GM12878 (cell line): ENCODE measurements around the gene BLCAP. TPM values are rescaled to one million over a fixed set of nuclear protein-coding genes. Genes with fewer than 3 reads are reported as not detected.
A peak's percentile ranks its signal among the peaks of the same experiment; 100 is the strongest.

Source experiments
- CBX5 ChIP-seq: sonication (generic); IDR thresholded peaks from 2 replicates; pipeline ENCODE4 v1.6.1; 2016; ENCODE audit warnings: low read depth, moderate library complexity, mild to moderate bottlenecking, inconsistent platforms
- FOS ChIP-seq: IDR thresholded peaks from 3 replicates; pipeline ENCODE4 v1.6.1; 2011; ENCODE audit warnings: borderline replicate concordance; ENCODE audit not compliant: insufficient read length; ENCODE audit errors: extremely low read depth
- FOXK2 ChIP-seq: fragments of 450-650 bp; IDR thresholded peaks from 2 replicates; pipeline ENCODE4 v1.6.1; 2017; ENCODE audit warnings: mild to moderate bottlenecking, moderate library complexity
- GATAD2B ChIP-seq: fragments of 450-650 bp; conservative IDR thresholded peaks from 2 replicates; pipeline ENCODE4 v1.6.1; 2017; ENCODE audit warnings: low read depth, mild to moderate bottlenecking, moderate library complexity
- HDGF ChIP-seq: fragments of 450-650 bp; IDR thresholded peaks from 2 replicates; pipeline ENCODE4 v1.6.1; 2016; ENCODE audit warnings: antibody characterized with exemption
- KDM1A ChIP-seq: fragments of 200-600 bp; sonication (generic); IDR thresholded peaks from 2 replicates; pipeline ENCODE4 v1.6.1; 2016; ENCODE audit warnings: borderline replicate concordance
- MEF2B ChIP-seq: fragments of 450-650 bp; IDR thresholded peaks from 2 replicates; pipeline ENCODE4 v1.6.1; 2018; ENCODE audit warnings: mild to moderate bottlenecking, moderate library complexity; ENCODE audit not compliant: partially characterized antibody, poor library complexity, severe bottlenecking
- MXI1 ChIP-seq: fragments of 150-350 bp; IDR thresholded peaks from 2 replicates; pipeline ENCODE4 v1.6.1; 2011; ENCODE audit warnings: low read depth, mild to moderate bottlenecking, inconsistent platforms, low read length, improper control_type of control experiment
- NFYB ChIP-seq: IDR thresholded peaks from 2 replicates; pipeline ENCODE4 v1.6.1; 2011; ENCODE audit warnings: low read depth, mild to moderate bottlenecking, low read length, improper control_type of control experiment, moderate library complexity; ENCODE audit not compliant: insufficient read depth
- POLR2A ChIP-seq: IDR thresholded peaks from 2 replicates; pipeline ENCODE4 v1.6.1; 2011; ENCODE audit warnings: low read depth, mild to moderate bottlenecking, low read length
- POU2F2 ChIP-seq: IDR thresholded peaks from 3 replicates; pipeline ENCODE4 v1.6.1; 2011; ENCODE audit warnings: low read depth, mild to moderate bottlenecking, low read length, borderline replicate concordance
- RAD51 ChIP-seq: fragments of 450-650 bp; IDR thresholded peaks from 2 replicates; pipeline ENCODE4 v1.6.1; 2016; ENCODE audit warnings: moderate library complexity, mild to moderate bottlenecking, inconsistent platforms
- RB1 ChIP-seq: fragments of 450-650 bp; formaldehyde crosslinking; IDR thresholded peaks from 2 replicates; pipeline ENCODE4 v1.6.1; 2017; ENCODE audit warnings: mild to moderate bottlenecking, borderline replicate concordance
- REST ChIP-seq: IDR thresholded peaks from 2 replicates; pipeline ENCODE4 v1.6.1; 2012; ENCODE audit warnings: mild to moderate bottlenecking, low read depth, low read length
- RUNX3 ChIP-seq: IDR thresholded peaks from 2 replicates; pipeline ENCODE4 v1.6.1; 2012; ENCODE audit warnings: low read length, inconsistent platforms
- SKIL ChIP-seq: fragments of 450-650 bp; IDR thresholded peaks from 2 replicates; pipeline ENCODE4 v1.6.1; 2017; ENCODE audit warnings: mild to moderate bottlenecking, low read depth, inconsistent platforms; ENCODE audit not compliant: poor library complexity, severe bottlenecking
- STAT3 ChIP-seq: IDR thresholded peaks from 2 replicates; pipeline ENCODE4 v1.6.1; 2011; ENCODE audit warnings: low read depth, low read length, improper control_type of control experiment
- TBL1XR1 ChIP-seq: IDR thresholded peaks from 2 replicates; pipeline ENCODE4 v1.6.1; 2012; ENCODE audit warnings: low read depth, low read length, improper control_type of control experiment
- YY1 ChIP-seq: IDR thresholded peaks from 2 replicates; pipeline ENCODE4 v1.6.1; 2011; ENCODE audit warnings: low read depth, mild to moderate bottlenecking, low read length
- ZBED1 ChIP-seq: IDR thresholded peaks from 2 replicates; pipeline ENCODE4 v1.6.1; 2016; ENCODE audit warnings: borderline replicate concordance
- ZNF384 ChIP-seq: IDR thresholded peaks from 2 replicates; pipeline ENCODE4 v1.6.1; 2012; ENCODE audit warnings: low read depth, mild to moderate bottlenecking, low read length, improper control_type of control experiment, borderline replicate concordance
- ZNF592 ChIP-seq: fragments of 450-650 bp; IDR thresholded peaks from 2 replicates; pipeline ENCODE4 v1.6.1; 2017; ENCODE audit warnings: mild to moderate bottlenecking, moderate library complexity
- polyA plus RNA-seq, 11 experiments: library from polyadenylated mRNA; depleted of rRNA in 4 of 11; unstranded in 6 of 11; stranded (reverse) in 5 of 11; fragments of >200 nt; fragmentation: Nextera tagmentation in 4 of 11; fragmentation: Illumina TruSeq in 1 of 11; extraction: Ambion mirVana in 4 of 11; extraction: Trizol in 1 of 11; gene quantifications; 1 replicate in 1 of 11; 2 replicates in 10 of 11; pipeline versions ENCODE4 v1.2.1 to v1.2.3, GENCODE V29; 2011 to 2016; ENCODE audit warnings: inconsistent platforms in 2 of 11, missing spikeins in 2 of 11, low read depth in 1 of 11
- total RNA-seq, 4 experiments: library from RNA; depleted of rRNA in 3 of 4; stranded (reverse); fragments of >200 nt in 3 of 4; fragmentation: Illumina TruSeq in 1 of 4; extraction: Trizol in 1 of 4; gene quantifications; 2 replicates each; pipeline versions ENCODE4 v1.2.1 to v1.2.3, GENCODE V29; 2013 to 2021

BLCAP gene
- total and polyA plus RNA-seq, 10 of the 15 experiments (the other 5 are each of a cell fraction or from before 2014, with no cell fraction given), result 24.6 to 62.3 (median 47.3) TPM

- TF ChIP-seq YY1, result 0 out of 2 replicates have a peak, but pooled peaks have one; percentile 20
- TF ChIP-seq RUNX3, result peak; percentile 34
- TF ChIP-seq FOXK2, result no peak
- no peak for TF ChIP-seq FOS
- TF ChIP-seq REST, result no peak
- peak; percentile 87 for TF ChIP-seq MEF2B
- TF ChIP-seq ZNF592, result peak; percentile 91
- peak; percentile 88 for TF ChIP-seq NFYB
- no peak for TF ChIP-seq RB1
- TF ChIP-seq ZBED1, result no peak
- TF ChIP-seq KDM1A, result no peak
- no peak for TF ChIP-seq ZNF384
- TF ChIP-seq POU2F2, result no peak
- TF ChIP-seq STAT3, result no peak
- no peak for TF ChIP-seq GATAD2B
- no peak for TF ChIP-seq CBX5
- TF ChIP-seq MXI1, result peak; percentile 78; the same call in 1 of the 2 replicates
- peak; percentile 68 for TF ChIP-seq RAD51
- peak; percentile 58 for TF ChIP-seq SKIL
- no peak for TF ChIP-seq POLR2A
- no peak for TF ChIP-seq TBL1XR1
- TF ChIP-seq HDGF, result peak; percentile 75; the same call in 1 of the 2 replicates
Measured at GRCh38 chr20:37534401-37535157, 6.9 kb upstream of the BLCAP start (continued).
